Endothelial cell of umbilical vein (primary cell): ENCODE results near the gene DCAF4. TPM values are rescaled to one million over a fixed set of nuclear protein-coding genes. Genes with fewer than 3 reads are reported as not detected.

Experiments
- BruUV-seq: library from RNA; stranded (reverse); fragments of 400-500 nt; replicated peaks from 2 replicates; lab custom pipeline; 2021; lab: Mats Ljungman, UMichigan
- CTCF ChIA-PET: fragments of 300-600, 350-600 bp; sonication (Branson Sonifier 250); formaldehyde crosslinking; loops from one replicate; lab custom pipeline; 2021; ENCODE audit warnings: antibody characterized with exemption, inconsistent platforms; lab: Charles Lee
- POLR2A ChIA-PET: fragments of 300-600, 350-600 bp; sonication (Branson Sonifier 250); formaldehyde crosslinking; loops from one replicate; lab custom pipeline; 2021; ENCODE audit warnings: antibody characterized with exemption, inconsistent platforms; lab: Charles Lee
- DNase-seq: peaks from one replicate; pipeline ENCODE4 v3.0.0-alpha.2; 2011; ENCODE audit warnings: low read depth, low spot score
- FAIRE-seq: peaks from 2 replicates; lab custom pipeline; 2011; peaks lifted over from hg19 to GRCh38; lab: Jason Lieb, UNC
- H2AFZ ChIP-seq: 2 replicates; pipeline ENCODE4 v1.6.0; 2012; ENCODE audit warnings: low read depth, low read length, control low read depth, inconsistent platforms
- H3K27ac ChIP-seq: 2 replicates; pipeline ENCODE4 v1.5.1; 2011; ENCODE audit warnings: low read depth, mild to moderate bottlenecking, control low read depth, low read length, moderate library complexity; ENCODE audit not compliant: insufficient read depth
- H3K27me3 ChIP-seq, 2 experiments: 2 replicates each; pipeline versions ENCODE4 v1.6.0 to v1.6.1; 2011; ENCODE audit warnings: low read length in 2 of 2, mixed read lengths in 1 of 2; ENCODE audit not compliant: control insufficient read depth in 2 of 2, insufficient read depth in 2 of 2
- H3K36me3 ChIP-seq, 2 experiments: 2 replicates in 1 of 2; 3 replicates in 1 of 2; pipeline ENCODE4 v1.5.1; 2011; ENCODE audit warnings: low read length in 2 of 2, mild to moderate bottlenecking in 1 of 2, moderate library complexity in 1 of 2; ENCODE audit not compliant: control insufficient read depth in 2 of 2, insufficient read depth in 2 of 2; ENCODE audit errors: extremely low read depth in 1 of 2
- H3K4me1 ChIP-seq: 3 replicates; pipeline ENCODE4 v1.5.1; 2011; ENCODE audit warnings: mild to moderate bottlenecking, low read length; ENCODE audit not compliant: control insufficient read depth, insufficient read depth; ENCODE audit errors: extremely low read depth
- H3K4me2 ChIP-seq: 2 replicates; pipeline ENCODE4 v1.6.1; 2011; ENCODE audit warnings: low read length, control low read depth, mixed read lengths; ENCODE audit not compliant: insufficient read depth
- H3K4me3 ChIP-seq, 3 experiments: fragments of 200-600 bp in 1 of 3; sonication (generic), shearing (Covaris generic) in 1 of 3; replicated peaks in 1 of 3; 2 replicates each; pipeline ENCODE4 v1.5.1; 2011 to 2016; ENCODE audit warnings: control low read depth in 3 of 3, low read length in 3 of 3, mild to moderate bottlenecking in 2 of 3, inconsistent platforms in 1 of 3, low read depth in 1 of 3, moderate library complexity in 1 of 3; ENCODE audit not compliant: insufficient read depth in 1 of 3
- H3K79me2 ChIP-seq: 2 replicates; pipeline ENCODE4 v1.6.0; 2012; ENCODE audit warnings: low read length, inconsistent platforms; ENCODE audit not compliant: control insufficient read depth, insufficient read depth
- H3K9ac ChIP-seq: replicated peaks from 2 replicates; pipeline ENCODE3; 2011; ENCODE audit warnings: low read length, control low read depth; ENCODE audit not compliant: insufficient read depth; ENCODE audit errors: extremely low read depth
- H3K9me1 ChIP-seq: replicated peaks from 3 replicates; pipeline ENCODE4 v1.6.0; 2011; ENCODE audit warnings: mild to moderate bottlenecking, low read length; ENCODE audit not compliant: control insufficient read depth, insufficient read depth; ENCODE audit errors: extremely low read depth
- H3K9me3 ChIP-seq: replicated peaks from 2 replicates; pipeline ENCODE4 v1.5.1; 2012; ENCODE audit warnings: low read length, inconsistent platforms; ENCODE audit not compliant: control insufficient read depth, insufficient read depth
- H4K20me1 ChIP-seq: replicated peaks from 2 replicates; pipeline ENCODE3; 2011; ENCODE audit warnings: mild to moderate bottlenecking, low read length; ENCODE audit not compliant: control insufficient read depth, insufficient read depth; ENCODE audit errors: extremely low read depth
- EZH2 ChIP-seq: IDR thresholded peaks from 2 replicates; pipeline ENCODE4 v1.6.1; 2012; ENCODE audit warnings: borderline replicate concordance, low read depth, mild to moderate bottlenecking, moderate library complexity, low read length, inconsistent platforms; ENCODE audit not compliant: severe bottlenecking
- FOS ChIP-seq: IDR thresholded peaks from 2 replicates; pipeline ENCODE4 v1.6.1; 2011; ENCODE audit warnings: mild to moderate bottlenecking, low read length, moderate library complexity, borderline replicate concordance; ENCODE audit not compliant: insufficient read depth
- GATA2 ChIP-seq: IDR thresholded peaks from 2 replicates; pipeline ENCODE4 v1.7.0; 2011; ENCODE audit warnings: low read depth, mild to moderate bottlenecking, moderate library complexity, mixed read lengths, low read length; ENCODE audit not compliant: insufficient read length, insufficient read depth
- JUN ChIP-seq: IDR thresholded peaks from 2 replicates; pipeline ENCODE4 v1.6.1; 2011; ENCODE audit warnings: borderline replicate concordance, low read depth; ENCODE audit not compliant: insufficient read length, insufficient read depth
- MAX ChIP-seq: IDR thresholded peaks from 2 replicates; pipeline ENCODE4 v1.6.1; 2011; ENCODE audit not compliant: insufficient read depth, insufficient read length
- MYC ChIP-seq: IDR thresholded peaks from one replicate; pipeline ENCODE4 v1.6.1; 2011; ENCODE audit warnings: mild to moderate bottlenecking, low read depth, low read length
- POLR2A ChIP-seq: IDR thresholded peaks from 2 replicates; pipeline ENCODE4 v1.6.1; 2012; ENCODE audit warnings: low read depth, mild to moderate bottlenecking, control low read depth, low read length
- POLR2AphosphoS5 ChIP-seq: IDR thresholded peaks from 2 replicates; pipeline ENCODE4 v1.6.1; 2012; ENCODE audit warnings: low read depth, mild to moderate bottlenecking, control low read depth, low read length, moderate library complexity; ENCODE audit not compliant: insufficient read depth
- dilution Hi-C: fragments of 300-500 bp; cut with MboI; formaldehyde crosslinking; loops from one replicate; pipeline ENCODE4 v1.15.0; 2019; ENCODE audit warnings: low sequenced_read_pairs; ENCODE audit not compliant: extremely low pct_ligation_motif_present
- intact Hi-C: fragments of 100-400 bp; cut with micrococcal nuclease; formaldehyde crosslinking; loops from one replicate; pipeline ENCODE4 v1.10.0; 2022
- polyA plus RNA-seq, 4 experiments: library from polyadenylated mRNA; depleted of rRNA in 3 of 4; stranded (reverse) in 3 of 4; unstranded in 1 of 4; fragments of >200 nt; gene quantifications; 2 replicates each; pipeline versions ENCODE4 v1.2.1 to v1.2.3, GENCODE V29; 2011 to 2012; ENCODE audit warnings: missing spikeins in 1 of 4
- total RNA-seq: library from RNA; stranded (reverse); gene quantifications from 2 replicates; pipeline ENCODE4 v1.2.3, GENCODE V29; 2021
- TF ChIP-seq, protein P1 (sequence below), 2 donors: IDR thresholded peaks; 1 replicate in 1 of 2; 2 replicates in 1 of 2; pipeline ENCODE4 v1.5.1; 2011; ENCODE audit warnings: low read length in 2 of 2, mild to moderate bottlenecking in 2 of 2, moderate library complexity in 2 of 2, control low read depth in 1 of 2, inconsistent platforms in 1 of 2, low read depth in 1 of 2; ENCODE audit not compliant: insufficient read depth in 1 of 2; ENCODE audit errors: extremely low read depth in 1 of 2

DCAF4 gene
- total and polyA plus RNA-seq, 2 donors (not counting 3 experiments of a cell fraction or from before 2014, with no cell fraction given), result 8.6 to 15.8 TPM

DNA sequence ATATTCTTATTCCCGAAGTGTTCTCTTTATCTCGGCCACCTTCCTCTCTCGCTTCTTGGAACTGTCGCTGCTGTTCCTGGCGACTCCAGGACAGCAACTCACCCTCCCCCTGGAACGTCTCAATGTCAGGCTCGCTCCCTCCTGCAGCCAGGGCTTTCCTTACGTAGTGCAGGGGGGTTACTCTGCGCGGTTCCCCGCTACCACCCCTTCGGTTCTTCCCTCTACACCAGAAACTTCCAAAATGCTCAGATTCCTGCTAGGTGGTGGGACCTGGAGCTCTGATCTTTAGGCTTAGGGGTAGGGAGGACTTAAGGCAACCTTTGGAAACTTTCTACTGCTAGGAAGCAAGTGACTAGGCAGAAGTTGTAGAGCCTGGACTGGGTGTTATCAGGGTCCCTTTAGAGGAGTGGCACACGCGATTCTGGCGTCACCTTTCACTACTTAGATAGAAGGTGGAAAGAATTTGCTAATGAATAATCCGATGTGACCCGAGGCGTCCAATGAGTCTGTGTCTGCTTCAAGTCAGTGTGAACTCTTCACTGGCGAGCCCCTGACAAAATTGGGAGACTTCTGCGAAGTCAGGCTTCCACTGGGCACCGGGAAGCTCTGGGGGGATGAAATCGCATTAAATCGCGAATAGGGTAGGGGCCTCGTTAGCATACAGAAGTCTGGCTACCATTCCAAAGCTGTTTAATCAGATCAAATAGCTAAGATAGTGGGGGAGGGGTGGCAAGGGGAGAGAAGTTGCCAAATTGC is 31.5 kb upstream of the DCAF4 start:
- H3K79me2 ChIP-seq, result peaks cover 18% of the 10 kb centered on the region
- peak overlapping the region; percentile 89 for H3K4me2 ChIP-seq
- no peaks in the 10 kb centered on the region for H3K27me3 ChIP-seq
- no peaks in the 10 kb centered on the region for H3K9me1 ChIP-seq
- intact Hi-C loops, result loop anchor here (1.0 to 2.0 kb wide), 7 partner anchors 32 to 378 kb away; partner anchors contain the start of gene DCAF4
- peak overlapping the region; percentile 93 for H2AFZ ChIP-seq
- TF ChIP-seq EZH2 (no peak), FOS (no peak), MAX (no peak), POLR2A (no peak), GATA2 (no peak), POLR2AphosphoS5 (no peak), JUN (no peak), MYC (no peak)
- TF ChIP-seq, protein P1, sequence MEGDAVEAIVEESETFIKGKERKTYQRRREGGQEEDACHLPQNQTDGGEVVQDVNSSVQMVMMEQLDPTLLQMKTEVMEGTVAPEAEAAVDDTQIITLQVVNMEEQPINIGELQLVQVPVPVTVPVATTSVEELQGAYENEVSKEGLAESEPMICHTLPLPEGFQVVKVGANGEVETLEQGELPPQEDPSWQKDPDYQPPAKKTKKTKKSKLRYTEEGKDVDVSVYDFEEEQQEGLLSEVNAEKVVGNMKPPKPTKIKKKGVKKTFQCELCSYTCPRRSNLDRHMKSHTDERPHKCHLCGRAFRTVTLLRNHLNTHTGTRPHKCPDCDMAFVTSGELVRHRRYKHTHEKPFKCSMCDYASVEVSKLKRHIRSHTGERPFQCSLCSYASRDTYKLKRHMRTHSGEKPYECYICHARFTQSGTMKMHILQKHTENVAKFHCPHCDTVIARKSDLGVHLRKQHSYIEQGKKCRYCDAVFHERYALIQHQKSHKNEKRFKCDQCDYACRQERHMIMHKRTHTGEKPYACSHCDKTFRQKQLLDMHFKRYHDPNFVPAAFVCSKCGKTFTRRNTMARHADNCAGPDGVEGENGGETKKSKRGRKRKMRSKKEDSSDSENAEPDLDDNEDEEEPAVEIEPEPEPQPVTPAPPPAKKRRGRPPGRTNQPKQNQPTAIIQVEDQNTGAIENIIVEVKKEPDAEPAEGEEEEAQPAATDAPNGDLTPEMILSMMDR (IDR thresholded peaks at IDR 0.05; ENCODE audit: extremely low read depth in 1 of 2, insufficient read depth in 1 of 2, low read depth in 1 of 2, low read length in 2 of 2), result no peak
- DNase-seq (peak; percentile 59), FAIRE-seq (no peak)
- H3K9ac ChIP-seq, result peak overlapping the region; percentile 50
- peak overlapping the region; percentile 39 for H3K27ac ChIP-seq
- H4K20me1 ChIP-seq, result no peaks in the 10 kb centered on the region
- peak overlapping the region; percentile 61 to 92 (median 72) for H3K4me3 ChIP-seq
- H3K36me3 ChIP-seq, result no peaks in the 10 kb centered on the region
- ChIA-PET CTCF (interaction anchor here (0.9 to 4.6 kb wide), 13 partner anchors 9 to 381 kb away, joined by 3 to 59 read pairs (median 4); no protein-coding TSS in a partner anchor), POLR2A (interaction anchor here (0.9 to 1.8 kb wide), 4 partner anchors 8 to 216 kb away, joined by 3 to 11 read pairs (median 3); no protein-coding TSS in a partner anchor)
- BruUV-seq, result no TSS peak
- H3K4me1 ChIP-seq, result peaks cover 27% of the 10 kb centered on the region
- no peaks in the 10 kb centered on the region for H3K9me3 ChIP-seq
- dilution Hi-C loops, result no loop called here
